ENCODE measurements around the gene MUC5B. TPM values are rescaled to one million over a fixed set of nuclear protein-coding genes. Genes with fewer than 3 reads are reported as not detected.
A peak's percentile ranks its signal among the peaks of the same experiment; 100 is the strongest.

MUC5B gene
- total and polyA plus RNA-seq, 2 of the 13 experiments (the other 11 are each of a cell fraction or from before 2014, with no cell fraction given) = 0.01 TPM; not detected in 1

DNA sequence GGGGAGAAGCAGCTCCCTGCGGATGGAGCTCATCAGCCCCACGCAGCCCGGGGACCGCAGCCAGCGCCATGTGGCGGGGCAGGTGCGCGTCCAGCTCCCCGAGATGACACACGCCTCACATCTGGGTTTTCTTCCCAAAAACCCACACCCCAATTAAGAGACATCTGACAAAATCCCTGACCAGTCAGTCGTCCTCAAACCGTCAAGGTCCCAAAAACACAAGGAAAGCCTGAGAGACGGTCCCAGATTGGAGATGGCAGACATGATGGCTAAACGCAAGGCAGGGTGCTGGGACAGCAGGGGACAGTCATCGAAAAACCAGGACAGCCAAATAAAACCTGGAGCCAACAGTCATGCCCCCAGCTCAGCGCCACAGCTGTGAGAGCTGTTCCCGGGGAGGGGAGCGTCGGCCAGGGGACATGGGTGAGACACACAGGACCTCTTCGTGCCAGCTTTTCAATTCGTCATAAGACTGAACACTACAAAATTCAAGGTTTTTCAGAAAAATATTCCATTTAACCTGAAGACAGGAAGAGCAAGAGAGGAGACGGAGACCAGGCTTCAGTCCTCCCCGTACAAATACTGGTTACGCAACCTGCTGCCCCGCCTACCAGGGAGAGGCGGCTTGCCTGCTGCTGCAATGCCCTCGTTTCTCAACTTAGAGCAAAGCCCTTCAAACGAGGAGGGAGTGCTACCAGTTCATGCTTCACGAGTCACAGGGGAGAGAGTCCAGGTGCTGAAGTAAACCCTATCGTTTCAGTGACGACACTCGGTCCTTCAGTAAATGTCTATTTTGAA lies 76.0 kb downstream of the MUC5B start (continued):
- TF ChIP-seq, protein P1, sequence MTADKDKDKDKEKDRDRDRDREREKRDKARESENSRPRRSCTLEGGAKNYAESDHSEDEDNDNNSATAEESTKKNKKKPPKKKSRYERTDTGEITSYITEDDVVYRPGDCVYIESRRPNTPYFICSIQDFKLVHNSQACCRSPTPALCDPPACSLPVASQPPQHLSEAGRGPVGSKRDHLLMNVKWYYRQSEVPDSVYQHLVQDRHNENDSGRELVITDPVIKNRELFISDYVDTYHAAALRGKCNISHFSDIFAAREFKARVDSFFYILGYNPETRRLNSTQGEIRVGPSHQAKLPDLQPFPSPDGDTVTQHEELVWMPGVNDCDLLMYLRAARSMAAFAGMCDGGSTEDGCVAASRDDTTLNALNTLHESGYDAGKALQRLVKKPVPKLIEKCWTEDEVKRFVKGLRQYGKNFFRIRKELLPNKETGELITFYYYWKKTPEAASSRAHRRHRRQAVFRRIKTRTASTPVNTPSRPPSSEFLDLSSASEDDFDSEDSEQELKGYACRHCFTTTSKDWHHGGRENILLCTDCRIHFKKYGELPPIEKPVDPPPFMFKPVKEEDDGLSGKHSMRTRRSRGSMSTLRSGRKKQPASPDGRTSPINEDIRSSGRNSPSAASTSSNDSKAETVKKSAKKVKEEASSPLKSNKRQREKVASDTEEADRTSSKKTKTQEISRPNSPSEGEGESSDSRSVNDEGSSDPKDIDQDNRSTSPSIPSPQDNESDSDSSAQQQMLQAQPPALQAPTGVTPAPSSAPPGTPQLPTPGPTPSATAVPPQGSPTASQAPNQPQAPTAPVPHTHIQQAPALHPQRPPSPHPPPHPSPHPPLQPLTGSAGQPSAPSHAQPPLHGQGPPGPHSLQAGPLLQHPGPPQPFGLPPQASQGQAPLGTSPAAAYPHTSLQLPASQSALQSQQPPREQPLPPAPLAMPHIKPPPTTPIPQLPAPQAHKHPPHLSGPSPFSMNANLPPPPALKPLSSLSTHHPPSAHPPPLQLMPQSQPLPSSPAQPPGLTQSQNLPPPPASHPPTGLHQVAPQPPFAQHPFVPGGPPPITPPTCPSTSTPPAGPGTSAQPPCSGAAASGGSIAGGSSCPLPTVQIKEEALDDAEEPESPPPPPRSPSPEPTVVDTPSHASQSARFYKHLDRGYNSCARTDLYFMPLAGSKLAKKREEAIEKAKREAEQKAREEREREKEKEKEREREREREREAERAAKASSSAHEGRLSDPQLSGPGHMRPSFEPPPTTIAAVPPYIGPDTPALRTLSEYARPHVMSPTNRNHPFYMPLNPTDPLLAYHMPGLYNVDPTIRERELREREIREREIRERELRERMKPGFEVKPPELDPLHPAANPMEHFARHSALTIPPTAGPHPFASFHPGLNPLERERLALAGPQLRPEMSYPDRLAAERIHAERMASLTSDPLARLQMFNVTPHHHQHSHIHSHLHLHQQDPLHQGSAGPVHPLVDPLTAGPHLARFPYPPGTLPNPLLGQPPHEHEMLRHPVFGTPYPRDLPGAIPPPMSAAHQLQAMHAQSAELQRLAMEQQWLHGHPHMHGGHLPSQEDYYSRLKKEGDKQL (CRISPR knock-in tag; IDR thresholded peaks at IDR 0.05; ENCODE audit: low read depth) = peak; percentile 47; the same call in 1 of the 2 replicates
- TF ChIP-seq MED1 (CRISPR knock-in tag; IDR thresholded peaks at IDR 0.05) (peak; percentile 88), RNF2 (conservative IDR thresholded peaks at IDR 0.05; ENCODE audit: low read depth) (no peak), ZSCAN31 (CRISPR knock-in tag; IDR thresholded peaks at IDR 0.05; ENCODE audit: low read depth) (no peak; the same call in 1 of the 2 replicates), GTF2F1 (IDR thresholded peaks at IDR 0.05; ENCODE audit: low read length) (no peak), ZNF619 (CRISPR knock-in tag; IDR thresholded peaks at IDR 0.05) (no peak), NFIB (CRISPR knock-in tag; IDR thresholded peaks at IDR 0.05; ENCODE audit: borderline replicate concordance) (no peak), FIP1L1 (IDR thresholded peaks at IDR 0.05; ENCODE audit: borderline replicate concordance, insufficient read depth, low read depth, low read length) (no peak), ZNF567 (CRISPR knock-in tag; IDR thresholded peaks at IDR 0.05; ENCODE audit: borderline replicate concordance) (no peak), LCORL (IDR thresholded peaks at IDR 0.05) (no peak), LCORL (CRISPR knock-in tag; IDR thresholded peaks at IDR 0.05) (peak; percentile 72), SALL2 (CRISPR knock-in tag; IDR thresholded peaks at IDR 0.05) (peak; percentile 72; the same call in 1 of the 2 replicates), RCOR2 (CRISPR knock-in tag; IDR thresholded peaks at IDR 0.05) (no peak), KLF12 (CRISPR knock-in tag; IDR thresholded peaks at IDR 0.05; ENCODE audit: borderline replicate concordance) (peak; percentile 62; the same call in 1 of the 2 replicates), ZNF10 (CRISPR knock-in tag; IDR thresholded peaks at IDR 0.05; ENCODE audit: borderline replicate concordance, low read depth) (no peak), ZNF737 (CRISPR knock-in tag; IDR thresholded peaks at IDR 0.05; ENCODE audit: borderline replicate concordance) (no peak), ZBTB8A (CRISPR knock-in tag; IDR thresholded peaks at IDR 0.05; ENCODE audit: borderline replicate concordance, low read depth) (no peak), SOX6 (IDR thresholded peaks at IDR 0.05) (no peak), SOX6 (CRISPR knock-in tag; IDR thresholded peaks at IDR 0.05) (peak; percentile 70), SUZ12 (IDR thresholded peaks at IDR 0.05; ENCODE audit: low read depth, low read length) (no peak), HNRNPLL (IDR thresholded peaks at IDR 0.05; ENCODE audit: low read depth, low read length, poor library complexity, severe bottlenecking) (no peak), MIER2 (CRISPR knock-in tag; IDR thresholded peaks at IDR 0.05) (peak; percentile 75)
- TF ChIP-seq, protein P2, sequence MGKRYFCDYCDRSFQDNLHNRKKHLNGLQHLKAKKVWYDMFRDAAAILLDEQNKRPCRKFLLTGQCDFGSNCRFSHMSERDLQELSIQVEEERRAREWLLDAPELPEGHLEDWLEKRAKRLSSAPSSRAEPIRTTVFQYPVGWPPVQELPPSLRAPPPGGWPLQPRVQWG (CRISPR knock-in tag; IDR thresholded peaks at IDR 0.05; ENCODE audit: borderline replicate concordance, low read depth) = no peak
- TF ChIP-seq, protein P3, sequence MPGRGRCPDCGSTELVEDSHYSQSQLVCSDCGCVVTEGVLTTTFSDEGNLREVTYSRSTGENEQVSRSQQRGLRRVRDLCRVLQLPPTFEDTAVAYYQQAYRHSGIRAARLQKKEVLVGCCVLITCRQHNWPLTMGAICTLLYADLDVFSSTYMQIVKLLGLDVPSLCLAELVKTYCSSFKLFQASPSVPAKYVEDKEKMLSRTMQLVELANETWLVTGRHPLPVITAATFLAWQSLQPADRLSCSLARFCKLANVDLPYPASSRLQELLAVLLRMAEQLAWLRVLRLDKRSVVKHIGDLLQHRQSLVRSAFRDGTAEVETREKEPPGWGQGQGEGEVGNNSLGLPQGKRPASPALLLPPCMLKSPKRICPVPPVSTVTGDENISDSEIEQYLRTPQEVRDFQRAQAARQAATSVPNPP (CRISPR knock-in tag; IDR thresholded peaks at IDR 0.05) = no peak

All from HepG2 (cell line).